K562 (cell line): ENCODE data around the gene TCF12. TPM values are rescaled to one million over a fixed set of nuclear protein-coding genes. Genes with fewer than 3 reads are reported as not detected.

Experiments used
- ADNP ChIP-seq: fragments of 200-800 bp; sonication (Bioruptor generic); IDR thresholded peaks from 2 replicates; pipeline ENCODE4 v1.6.1; 2016; ENCODE audit warnings: missing genetic modification characterization, missing compliant biosample characterization
- BRD4 ChIP-seq: fragments of 200-600 bp; sonication (generic); IDR thresholded peaks from 2 replicates; pipeline ENCODE4 v1.6.1; 2017; ENCODE audit warnings: inconsistent platforms
- CBFA2T3 ChIP-seq: fragments of 450-650 bp; IDR thresholded peaks from 2 replicates; pipeline ENCODE4 v1.6.1; 2017
- CTCF ChIP-seq, 3 experiments: IDR thresholded peaks in 2 of 3; conservative IDR thresholded peaks in 1 of 3; 2 replicates each; pipeline ENCODE4 v1.5.1; 2011 to 2012; ENCODE audit warnings: low read length in 3 of 3, mild to moderate bottlenecking in 3 of 3, control low read depth in 2 of 3, improper control_type of control experiment in 1 of 3, inconsistent platforms in 1 of 3, low read depth in 1 of 3, mixed read lengths in 1 of 3, moderate library complexity in 1 of 3; ENCODE audit not compliant: insufficient read depth in 2 of 3
- ELF2 ChIP-seq: fragments of 250-450 bp; sonication (Bioruptor Pico); IDR thresholded peaks from 2 replicates; pipeline ENCODE4 v1.5.0; 2021; ENCODE audit warnings: mild to moderate bottlenecking
- HMGXB4 ChIP-seq: sonication (generic); formaldehyde crosslinking; IDR thresholded peaks from 2 replicates; pipeline ENCODE4 v1.8.1; 2023; ENCODE audit warnings: mild to moderate bottlenecking, missing genetic modification reagents
- HSF4 ChIP-seq: fragments of 250-450 bp; sonication (Bioruptor Pico); IDR thresholded peaks from 2 replicates; pipeline ENCODE4 v2.1.2; 2022; ENCODE audit warnings: mild to moderate bottlenecking, moderate library complexity, borderline replicate concordance
- PBX2 ChIP-seq, 2 experiments: IDR thresholded peaks in 1 of 2; conservative IDR thresholded peaks in 1 of 2; 2 replicates each; pipeline ENCODE4 v1.6.1; 2016; ENCODE audit warnings: low read depth in 2 of 2, mild to moderate bottlenecking in 1 of 2, missing compliant biosample characterization in 1 of 2, missing genetic modification characterization in 1 of 2, moderate library complexity in 1 of 2
- PHF8 ChIP-seq: fragments of 200-600 bp; sonication (generic); IDR thresholded peaks from 2 replicates; pipeline ENCODE4 v1.6.1; 2012; ENCODE audit warnings: mixed run types, mild to moderate bottlenecking, inconsistent platforms, low read length, moderate library complexity, borderline replicate concordance
- PKNOX1 ChIP-seq: fragments of 450-650 bp; IDR thresholded peaks from 2 replicates; pipeline ENCODE4 v1.6.1; 2016
- SMARCE1 ChIP-seq: fragments of 450-650 bp; IDR thresholded peaks from 2 replicates; pipeline ENCODE4 v1.7.1; 2016; ENCODE audit warnings: mild to moderate bottlenecking
- TAF9B ChIP-seq: fragments of 450-650 bp; IDR thresholded peaks from 2 replicates; pipeline ENCODE4 v1.6.1; 2018; ENCODE audit warnings: mild to moderate bottlenecking; ENCODE audit not compliant: partially characterized antibody
- ZBTB34 ChIP-seq: fragments of 250-450 bp; sonication (Bioruptor Pico); IDR thresholded peaks from 2 replicates; pipeline ENCODE4 v1.8.0; 2021; ENCODE audit warnings: mild to moderate bottlenecking, moderate library complexity
- ZNF197 ChIP-seq: fragments of 200-800 bp; sonication (Bioruptor generic); IDR thresholded peaks from 2 replicates; pipeline ENCODE4 v1.6.1; 2016; ENCODE audit warnings: low read depth, missing genetic modification characterization, missing compliant biosample characterization
- ZNF75A ChIP-seq: fragments of 450-650 bp; formaldehyde crosslinking; IDR thresholded peaks from 2 replicates; pipeline ENCODE4 v1.4.0; 2020; ENCODE audit warnings: mild to moderate bottlenecking
- ZSCAN32 ChIP-seq: fragments of 450-650 bp; formaldehyde crosslinking; IDR thresholded peaks from 2 replicates; pipeline ENCODE4 v1.4.0; 2020; ENCODE audit warnings: mild to moderate bottlenecking, moderate library complexity
- ZZZ3 ChIP-seq: fragments of 450-650 bp; IDR thresholded peaks from 2 replicates; pipeline ENCODE4 v1.6.1; 2016; ENCODE audit warnings: antibody characterized with exemption, mild to moderate bottlenecking, moderate library complexity
- polyA plus RNA-seq, 8 experiments: library from polyadenylated mRNA; depleted of rRNA in 4 of 8; stranded (reverse) in 5 of 8; unstranded in 3 of 8; fragments of >200 nt; fragmentation: Nextera tagmentation in 2 of 8; fragmentation: Illumina TruSeq in 1 of 8; extraction: Ambion mirVana in 2 of 8; extraction: Trizol in 1 of 8; gene quantifications; 2 replicates each; pipeline versions ENCODE4 v1.2.1 to v1.2.3, GENCODE V29; 2011 to 2014; ENCODE audit warnings: inconsistent platforms in 1 of 8, missing spikeins in 1 of 8
- total RNA-seq, 7 experiments: library from RNA; depleted of rRNA in 6 of 7; stranded (reverse); fragments of >200 nt in 6 of 7; fragmentation: Illumina TruSeq in 2 of 7; extraction: Trizol in 2 of 7; gene quantifications; 2 replicates each; pipeline versions ENCODE4 v1.2.1 to v1.2.3, GENCODE V29; 2011 to 2021; ENCODE audit warnings: low replicate concordance in 1 of 7

Gene TCF12
- total and polyA plus RNA-seq, 9 of the 15 experiments (the other 6 are each of a cell fraction or from before 2014, with no cell fraction given) = 10.5 to 132 (median 52.9) TPM

- TF ChIP-seq CTCF (IDR thresholded peaks at IDR 0.05 in 2 of 3, conservative IDR thresholded peaks at IDR 0.05 in 1 of 3; ENCODE audit: insufficient read depth in 2 of 3, low read depth in 1 of 3, low read length in 3 of 3) = no peak
- no peak for TF ChIP-seq BRD4
- no peak for TF ChIP-seq PHF8
- TF ChIP-seq TAF9B = no peak
- no peak for TF ChIP-seq CBFA2T3
- TF ChIP-seq ELF2 (CRISPR knock-in tag) = no peak
- TF ChIP-seq ZBTB34 (CRISPR knock-in tag) = no peak
- no peak for TF ChIP-seq HSF4
- TF ChIP-seq HMGXB4 = no peak
- peak; percentile 87 for TF ChIP-seq PKNOX1
- TF ChIP-seq ZNF75A (CRISPR knock-in tag) = no peak
- TF ChIP-seq ZNF197 (CRISPR knock-in tag) = peak; percentile 51; the same call in 1 of the 2 replicates
- TF ChIP-seq SMARCE1 = 0 out of 2 replicates have a peak, but pooled peaks have one; percentile 10
- no peak for TF ChIP-seq PBX2 (CRISPR knock-in tag; IDR thresholded peaks at IDR 0.05; ENCODE audit: low read depth)
- 0 out of 2 replicates have a peak, but pooled peaks have one; percentile 17 for TF ChIP-seq PBX2 (tag; conservative IDR thresholded peaks at IDR 0.05; ENCODE audit: low read depth)
- no peak for TF ChIP-seq ZSCAN32
- TF ChIP-seq ZZZ3 = no peak
- TF ChIP-seq ADNP (tag) = no peak
These were observed 32.0 kb upstream of the TCF12 start (continued) for GRCh38 chr15:56886363-56886931.
